Ammon's horn (tissue), 1 donor: ENCODE results near the gene P3H1.

Source experiments
- DNase-seq: peaks from one replicate; pipeline ENCODE4 v3.0.0-alpha.2; 2016; ENCODE audit warnings: low spot score

P3H1 gene

DNA sequence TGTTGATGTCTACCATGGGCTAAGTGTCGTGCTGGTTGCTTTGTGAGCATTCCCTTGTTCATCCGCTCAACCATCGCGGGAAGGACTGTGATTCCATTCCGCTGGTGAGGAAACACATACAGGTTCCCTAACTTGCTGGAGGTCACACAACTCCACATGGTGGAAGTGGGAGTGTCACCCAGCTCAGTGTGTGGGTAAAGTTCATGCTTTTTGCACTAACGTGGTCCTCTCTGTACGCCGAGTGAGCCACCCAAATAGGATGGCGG lies 22.7 kb downstream of the P3H1 start:
- no peak for DNase-seq

DNA sequence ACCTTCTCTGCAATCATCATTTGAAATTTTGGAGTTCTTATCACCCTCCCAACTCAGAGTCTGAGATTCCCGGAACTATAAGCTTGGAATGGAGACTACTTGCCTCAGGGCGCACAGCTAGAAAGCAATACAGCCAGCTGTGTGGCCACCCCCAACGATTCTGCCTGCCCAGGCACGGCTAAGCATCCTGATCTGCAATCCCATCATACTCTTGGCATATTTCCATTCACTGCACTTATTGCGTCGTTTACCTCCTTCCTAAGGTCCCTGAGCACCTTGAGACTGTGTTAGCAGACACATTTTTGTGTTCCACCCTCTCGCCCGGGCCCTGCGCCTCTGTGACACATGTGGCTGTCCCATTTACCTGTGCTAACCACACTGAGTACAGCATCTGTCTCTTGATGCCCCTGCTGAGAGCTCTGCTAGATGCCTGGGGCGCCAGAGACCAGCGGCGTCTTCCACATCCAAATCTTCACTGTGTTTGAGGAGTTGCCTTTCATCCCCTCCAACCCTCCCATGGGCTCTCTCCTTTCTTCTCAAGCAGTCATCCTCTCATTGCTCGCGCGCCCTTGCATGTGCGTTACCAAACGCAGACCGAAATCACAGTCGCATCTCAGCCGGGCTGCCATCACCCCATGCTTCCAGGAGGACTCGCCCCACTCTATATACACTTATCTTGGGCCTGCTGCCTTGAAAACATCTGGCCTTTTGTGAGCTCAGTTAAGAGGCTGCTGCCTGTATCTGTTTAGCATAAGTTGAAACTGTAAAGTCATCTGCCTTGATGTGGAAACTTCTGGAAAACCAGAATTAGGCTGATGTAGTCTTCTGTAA lies 23.3 kb downstream of the P3H1 start:
- DNase-seq: no peak

DNA sequence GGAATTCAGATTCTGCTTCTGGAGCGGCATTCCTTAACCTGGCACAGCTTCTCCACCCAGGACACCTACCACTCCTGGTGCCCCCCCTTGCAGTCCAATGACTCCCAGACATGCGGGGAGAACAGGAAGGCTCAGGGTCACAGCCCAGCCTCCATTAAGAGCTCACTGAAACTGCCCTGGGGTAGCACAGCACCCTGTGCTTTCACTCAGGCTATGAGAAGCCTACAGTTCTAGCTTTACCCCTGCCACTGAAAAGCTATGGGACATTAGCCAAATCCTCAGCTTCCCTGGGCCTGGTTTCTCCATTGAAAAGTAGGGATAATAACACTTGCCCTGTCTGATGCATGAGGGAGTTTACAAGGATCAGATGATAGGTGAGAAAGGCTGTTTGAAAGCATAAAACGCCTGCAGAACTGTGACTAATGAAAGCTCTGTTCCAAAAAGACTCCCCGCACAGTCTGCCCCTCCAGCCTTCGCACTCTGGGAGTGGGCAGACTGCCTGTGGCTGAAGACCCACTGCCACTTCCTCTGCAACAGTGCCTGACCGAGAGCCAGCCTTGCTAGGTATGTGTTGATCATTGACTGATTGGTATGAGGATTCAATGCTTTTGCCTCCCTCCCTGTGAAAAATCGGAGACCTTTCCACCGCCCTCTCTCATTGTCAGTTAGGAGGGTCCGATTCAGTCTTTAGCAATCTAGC lies 24.1 kb downstream of the P3H1 start:
- no peak for DNase-seq

DNA sequence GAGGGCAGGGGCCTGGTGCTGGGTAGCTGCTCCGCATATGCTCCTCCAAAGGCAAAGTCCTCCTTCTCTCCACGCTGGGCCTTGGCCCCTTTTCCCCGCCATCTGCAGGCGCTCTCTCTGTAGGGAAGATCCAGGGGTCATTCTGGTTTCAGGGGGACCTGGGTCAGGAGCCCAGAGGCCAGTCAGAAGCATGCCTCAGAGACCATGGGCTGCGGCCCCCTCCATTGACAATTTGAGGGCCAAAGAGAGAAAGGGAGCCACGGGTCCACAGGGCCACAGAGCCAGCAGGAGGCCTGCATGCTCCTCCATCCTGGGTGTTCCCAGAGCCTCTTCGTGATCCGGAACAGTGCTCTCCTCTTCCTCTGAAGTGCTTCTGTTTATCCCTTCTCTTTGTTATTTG lies 24.7 kb downstream of the P3H1 start:
- no peak for DNase-seq

DNA sequence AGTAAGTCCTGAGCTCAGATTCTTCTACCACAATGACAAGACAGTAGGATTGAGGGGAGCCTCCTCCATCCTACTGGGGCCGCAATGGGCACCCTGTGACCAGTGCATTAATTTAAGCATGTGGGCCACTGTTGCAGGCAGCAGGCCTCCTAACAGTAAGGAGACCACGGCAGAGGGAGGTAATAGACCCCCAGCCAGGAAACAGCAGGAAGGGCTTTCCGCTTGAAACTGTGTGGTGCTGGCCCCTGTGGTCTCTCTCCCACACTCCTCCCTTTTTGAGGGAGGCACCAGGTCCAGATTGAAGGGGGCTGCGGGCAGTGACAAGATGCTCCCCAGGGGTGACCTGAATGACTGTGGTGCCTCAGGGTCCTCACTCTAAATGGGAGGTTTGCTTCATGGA lies 25.1 kb downstream of the P3H1 start:
- DNase-seq: no peak

DNA sequence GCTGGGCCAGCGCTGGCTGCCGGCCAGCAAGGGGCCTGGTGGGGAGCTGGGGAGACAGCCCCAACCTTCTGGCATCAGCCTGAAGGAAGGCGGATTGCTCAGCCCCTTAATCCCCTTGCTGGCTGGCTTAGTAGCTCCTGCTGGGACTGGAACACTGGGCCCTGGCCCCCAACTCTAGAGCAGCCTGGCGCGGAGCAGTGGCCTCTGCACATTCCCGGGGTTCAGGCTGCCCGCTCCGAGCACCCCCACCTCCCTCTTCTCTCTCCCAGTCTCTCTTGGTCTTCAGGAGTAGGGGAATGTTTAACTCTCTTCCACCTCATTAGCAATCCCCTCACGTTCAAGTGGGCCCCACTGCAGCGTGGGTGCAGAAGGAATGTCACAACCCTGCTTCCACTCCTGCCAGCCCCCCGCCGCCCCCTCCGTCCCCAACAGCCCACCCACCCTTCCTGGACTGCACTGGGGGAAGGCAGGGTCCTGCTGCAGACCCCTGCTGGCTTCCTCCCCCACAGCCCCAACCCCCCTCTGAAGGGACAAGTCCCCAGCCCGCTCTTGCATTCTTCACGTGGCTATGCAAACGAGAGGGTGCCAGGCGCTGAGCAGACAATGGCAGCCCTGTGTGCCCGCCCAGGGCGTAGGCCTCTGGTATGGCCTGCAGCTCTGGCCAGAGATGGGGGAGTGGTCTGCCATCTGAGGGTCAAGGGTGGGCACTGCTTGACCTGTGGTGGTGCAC lies 25.8 kb downstream of the P3H1 start:
- DNase-seq: no peak

DNA sequence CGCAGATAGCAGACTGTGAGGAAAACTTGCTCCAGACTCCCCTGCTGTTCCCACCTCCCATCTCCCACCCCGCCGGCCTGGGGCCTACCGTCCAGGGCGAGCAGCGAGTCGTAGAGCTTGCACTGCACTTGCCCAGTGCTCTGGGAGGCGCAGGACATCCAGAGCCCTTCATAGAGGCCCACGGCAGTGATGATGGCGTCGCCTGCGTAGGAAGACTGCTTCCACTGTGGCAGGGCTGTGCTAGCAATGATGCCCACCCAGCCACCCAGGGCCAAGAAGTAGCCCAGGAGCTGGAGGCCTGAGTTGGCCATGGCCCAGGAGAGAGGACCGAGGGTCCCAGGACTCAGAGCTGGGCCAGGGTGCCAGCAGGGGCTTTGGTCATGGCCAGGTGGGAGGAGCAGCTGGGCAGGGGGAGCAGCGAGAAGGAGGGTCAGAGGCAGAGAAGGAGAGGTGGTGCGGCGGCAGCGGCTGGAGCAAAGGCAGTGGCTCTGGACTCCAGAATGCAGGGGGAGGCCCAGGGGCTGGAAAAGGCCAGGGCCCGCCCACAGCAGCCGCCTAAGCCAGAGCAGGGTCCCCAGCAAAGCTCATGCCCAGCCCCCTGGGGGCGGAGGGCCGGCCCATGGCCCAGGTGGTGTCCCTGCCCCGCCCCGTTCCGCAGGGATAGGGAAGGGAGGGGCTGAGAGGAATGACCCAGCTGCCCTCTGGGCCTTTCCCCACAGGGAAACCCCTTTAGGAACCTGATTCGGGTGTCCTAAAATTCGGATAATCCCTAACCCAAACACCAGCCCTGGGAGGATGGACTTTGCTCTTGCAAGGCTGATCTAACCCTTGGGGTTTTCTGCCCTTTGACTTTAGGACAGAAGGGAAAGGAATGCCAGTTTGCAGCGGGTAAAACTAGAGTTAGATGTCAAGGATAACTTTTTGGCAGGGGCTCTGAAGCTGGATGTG lies 26.8 kb downstream of the P3H1 start, which contains the start of gene CLDN19:
Gene CLDN19, minus strand, starts transcription at position 484 of the 948 bp plus-strand sequence. Its CDS starts 173 bp downstream, at position 311.
- no peak for DNase-seq

DNA sequence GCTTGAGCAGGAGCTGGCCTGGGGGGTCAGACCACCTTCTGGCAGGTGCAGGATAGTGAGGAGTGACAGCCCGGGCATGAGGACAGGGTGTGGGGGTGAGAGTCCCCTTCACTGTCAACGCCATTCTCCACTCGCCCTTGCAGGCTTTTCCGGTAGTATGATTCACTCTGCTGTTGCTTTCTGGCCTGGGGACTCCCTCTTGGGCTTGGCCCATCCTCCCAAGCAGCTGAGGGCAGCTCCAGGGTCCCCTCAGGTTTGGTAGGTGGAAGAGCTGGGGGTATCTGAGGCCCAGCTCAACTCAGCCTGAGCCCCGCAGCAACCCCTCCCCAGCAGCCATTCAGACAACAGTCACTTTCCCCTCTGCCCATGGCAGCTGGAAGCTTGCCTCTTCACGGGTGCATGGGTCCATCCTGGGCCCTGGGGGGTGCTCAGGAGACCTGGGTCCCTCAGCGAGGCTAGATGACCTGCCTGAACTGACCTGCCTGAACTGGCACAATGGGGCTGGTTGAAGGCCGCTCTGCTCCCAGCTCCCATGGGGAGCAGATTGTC lies 28.1 kb downstream of the P3H1 start:
- no peak for DNase-seq

DNA sequence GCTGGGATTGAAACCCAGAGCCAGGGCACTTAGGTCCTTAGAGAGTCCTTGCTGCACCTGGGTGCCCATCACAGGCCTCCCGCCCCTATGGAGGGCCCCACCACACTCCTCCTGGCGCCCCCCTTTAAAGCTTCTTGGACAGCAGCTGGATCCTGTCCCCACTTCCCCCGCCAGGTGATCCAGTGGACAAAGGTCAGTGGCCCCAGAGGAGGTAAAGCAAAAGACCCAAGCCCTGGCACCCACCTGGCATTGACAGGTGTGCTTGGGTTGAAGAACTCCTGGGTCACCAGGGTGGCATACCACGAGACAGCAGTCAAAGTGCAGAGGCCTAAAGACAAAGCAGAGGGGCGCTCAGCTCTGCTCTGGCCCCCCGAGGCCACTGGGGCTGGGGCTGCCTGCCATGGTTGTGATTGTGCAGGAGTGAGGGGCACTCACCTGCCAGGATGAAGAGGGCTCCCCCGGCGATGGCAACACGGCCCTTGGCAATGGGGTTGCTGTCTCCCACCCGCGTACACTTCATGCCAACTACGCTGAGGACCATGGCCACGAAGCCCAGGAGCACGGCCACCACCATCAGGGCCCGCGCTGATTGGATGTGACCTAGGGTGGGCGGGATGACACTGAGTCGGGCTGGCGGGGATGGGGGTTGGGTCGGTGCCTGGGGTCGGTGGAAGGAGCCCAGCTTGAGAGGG lies 28.7 kb downstream of the P3H1 start:
- DNase-seq: no peak

DNA sequence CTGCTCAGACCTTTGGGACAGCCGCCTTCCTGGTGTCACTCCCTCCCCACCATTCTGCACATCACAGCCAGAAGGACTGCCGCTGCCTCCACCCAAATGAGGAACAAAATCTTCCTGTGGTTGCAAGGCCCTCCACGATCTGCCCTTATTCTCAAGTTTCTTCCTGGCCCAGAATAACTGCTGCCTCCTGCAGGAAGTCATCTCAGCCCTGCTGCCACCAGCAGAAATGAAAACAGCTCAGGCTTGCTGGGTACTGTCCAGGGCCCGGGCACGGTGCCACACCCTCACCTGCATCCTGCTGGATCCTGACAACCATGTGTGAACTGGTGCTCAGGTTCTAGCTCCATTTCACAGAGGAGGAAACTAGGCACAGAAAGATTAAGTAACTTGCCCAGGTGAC lies 29.6 kb downstream of the P3H1 start:
- peak; percentile 65 for DNase-seq

DNA sequence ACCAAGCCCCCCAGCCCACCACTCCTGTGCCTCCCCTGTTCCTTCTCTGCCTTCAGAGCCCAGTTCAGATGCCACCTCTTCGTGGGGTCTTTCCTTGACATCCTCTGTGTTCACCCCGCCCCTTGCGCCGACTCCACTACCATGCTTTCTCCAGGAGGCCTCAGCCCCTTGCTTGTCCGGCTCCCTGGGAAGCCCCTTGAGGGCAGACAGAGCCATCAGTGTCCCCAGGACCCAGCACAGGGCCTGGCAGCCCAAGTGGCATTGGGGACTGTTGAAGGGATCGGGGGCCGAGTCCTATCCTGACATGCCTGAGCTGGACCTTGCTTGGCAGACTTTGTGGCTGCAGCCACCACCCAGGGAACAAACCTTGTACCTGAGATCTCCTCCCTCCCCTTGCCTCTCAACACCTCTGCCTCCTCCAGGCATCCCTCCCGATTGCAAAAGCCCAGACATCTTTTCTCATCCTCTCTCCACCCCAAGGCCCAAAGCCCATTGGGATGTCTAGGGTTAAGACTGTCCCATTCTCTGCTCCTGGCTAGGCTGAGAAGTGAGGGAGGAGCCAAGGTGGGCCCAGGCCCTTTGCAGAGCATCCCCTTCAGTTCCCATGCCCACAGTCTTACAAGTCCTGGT lies 30.1 kb downstream of the P3H1 start:
- no peak for DNase-seq

DNA sequence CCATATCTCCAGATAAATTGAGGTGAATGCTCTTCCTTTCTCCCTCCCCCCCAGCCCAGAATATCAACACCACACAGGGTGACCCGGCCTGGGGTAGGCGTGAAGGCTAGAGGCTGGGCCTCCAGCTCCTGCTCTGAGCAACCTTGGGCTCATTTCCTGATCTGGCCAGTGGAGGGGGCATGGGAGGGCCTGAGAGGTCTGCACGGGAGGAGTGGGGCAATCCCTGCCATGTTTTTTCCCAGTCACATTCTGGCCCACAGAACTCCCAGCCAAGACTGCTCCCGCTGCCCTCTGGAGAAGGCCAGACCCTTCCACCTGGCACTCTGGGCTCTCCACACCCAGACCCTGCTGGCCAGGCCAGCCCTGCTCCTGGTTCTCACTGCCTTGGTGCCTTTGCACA lies 30.7 kb downstream of the P3H1 start:
- DNase-seq: no peak

DNA sequence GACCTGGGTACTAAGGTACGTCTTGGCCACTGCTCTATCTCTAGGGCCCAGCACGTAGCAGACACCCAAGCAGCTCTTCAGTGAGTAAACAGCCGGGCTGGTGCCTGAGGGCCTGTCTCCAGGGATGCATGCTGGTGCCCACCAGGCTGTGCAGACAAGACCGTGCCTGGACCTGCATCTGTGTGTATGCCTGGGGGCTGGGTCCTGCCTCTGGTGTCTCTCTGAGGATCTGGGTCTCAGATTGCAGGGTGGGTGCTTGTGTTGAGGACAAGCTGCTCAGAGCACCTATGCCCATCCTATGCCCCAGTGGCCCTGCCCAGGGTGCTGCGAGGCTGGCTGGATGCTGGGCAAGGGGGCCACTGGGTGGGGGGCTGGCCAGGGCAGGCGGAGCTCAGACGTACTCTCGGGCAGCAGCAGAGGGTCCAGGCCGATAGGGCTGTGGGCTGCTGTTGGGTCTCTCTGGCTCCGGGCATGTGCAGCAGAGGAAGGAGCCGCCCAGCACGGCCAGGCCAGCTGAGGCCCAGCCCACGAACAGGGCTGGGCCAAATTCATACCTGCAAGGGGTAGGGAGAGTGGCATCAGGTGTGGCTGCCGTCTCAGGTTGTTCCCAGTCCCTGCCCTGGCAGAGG lies 31.2 kb downstream of the P3H1 start:
- DNase-seq: no peak

DNA sequence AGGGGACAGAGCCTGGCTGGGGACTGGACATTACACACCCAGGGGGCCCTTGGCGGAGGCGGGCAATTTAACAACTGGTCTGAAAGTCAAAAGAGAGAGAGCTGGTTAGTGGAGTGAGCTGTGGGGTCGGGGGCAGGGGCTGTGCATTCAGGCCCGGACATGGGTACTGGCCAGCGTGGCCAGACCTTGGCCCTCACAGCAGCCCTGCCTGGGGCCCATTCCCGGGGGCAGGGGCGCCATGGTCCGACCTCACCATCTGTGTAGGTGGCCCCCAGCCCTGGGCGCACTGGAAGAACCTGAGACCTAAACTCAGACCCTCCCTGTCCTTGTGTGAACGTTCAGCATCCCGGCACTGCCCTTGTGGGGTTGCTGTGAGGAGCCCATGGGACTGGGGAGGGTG lies 31.8 kb downstream of the P3H1 start:
- no peak for DNase-seq

DNA sequence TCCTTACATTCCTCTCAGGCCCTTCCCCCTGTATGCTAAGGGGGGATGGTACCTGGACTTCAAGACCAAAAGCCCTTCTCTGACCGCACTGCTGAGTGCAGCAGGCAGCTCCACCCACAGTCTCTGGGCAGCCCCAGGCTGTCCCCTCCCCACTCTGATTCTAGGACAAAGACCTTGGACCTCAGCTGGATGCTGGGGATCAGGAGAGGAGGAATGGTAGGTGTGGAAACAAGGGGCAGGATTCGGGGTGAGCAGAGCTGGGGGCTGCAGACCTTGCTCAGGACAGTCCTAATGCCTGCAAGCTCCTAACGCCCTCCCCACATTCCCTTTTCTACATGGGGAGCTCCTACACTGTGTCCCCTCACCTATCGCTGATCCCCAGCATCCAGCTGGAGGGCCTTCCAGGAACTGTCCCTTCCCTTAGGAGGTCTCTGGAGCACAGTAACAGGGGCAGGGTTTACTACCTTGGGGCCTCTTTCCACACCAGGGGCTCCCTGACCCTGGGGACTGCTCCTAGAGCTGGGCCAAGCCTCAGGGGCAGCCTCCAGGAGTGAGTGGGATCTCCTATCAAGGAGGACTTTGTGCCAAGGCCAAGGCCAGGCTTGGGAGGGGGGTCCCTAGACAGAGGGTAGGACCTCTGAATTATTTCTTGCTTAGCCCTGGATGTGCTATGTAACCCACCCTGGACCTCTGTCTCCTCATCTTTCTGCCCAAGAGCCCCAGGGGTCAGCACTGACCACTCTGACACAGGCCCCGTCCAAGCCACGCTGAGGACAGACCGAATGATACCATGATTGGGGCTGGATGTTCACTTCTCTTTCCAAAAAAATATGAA lies 32.4 kb downstream of the P3H1 start:
- no peak for DNase-seq

DNA sequence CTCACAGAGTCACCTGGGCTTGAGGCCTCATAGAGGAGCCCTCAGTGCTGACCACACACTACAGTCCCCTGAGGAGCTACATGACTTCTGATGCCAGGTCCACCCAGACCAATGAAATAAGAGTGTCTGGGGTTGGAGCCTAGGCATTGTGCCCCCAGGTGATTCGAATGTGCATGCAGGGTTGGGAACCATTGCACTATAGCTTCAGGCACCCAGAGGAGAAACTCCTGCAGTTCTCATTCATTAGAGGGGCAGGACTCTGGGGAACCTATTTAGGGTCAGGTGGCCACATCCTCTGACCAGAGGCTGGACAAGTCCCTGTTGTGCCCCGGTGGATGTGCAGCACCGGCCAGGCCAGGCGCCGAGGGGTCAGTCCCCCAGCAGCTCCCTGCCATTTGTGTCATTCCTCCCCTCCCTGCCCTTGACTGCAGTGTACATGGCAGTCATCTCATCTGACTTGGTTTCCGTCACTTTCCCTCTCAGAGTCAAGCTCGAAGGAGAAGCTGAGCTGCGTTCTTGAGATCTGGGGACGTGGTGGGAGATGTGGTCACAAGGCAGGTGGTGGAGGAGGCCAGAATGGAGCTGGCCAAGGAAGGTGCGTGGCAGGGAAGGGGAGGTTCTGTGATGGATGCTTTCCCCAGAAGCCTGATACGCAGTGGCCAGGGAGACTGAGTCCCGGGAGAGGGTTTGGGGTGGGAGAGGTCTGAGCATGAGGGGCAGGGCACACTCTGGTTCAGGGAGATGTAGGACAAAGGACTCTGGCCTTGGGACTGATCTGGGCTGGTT lies 33.2 kb downstream of the P3H1 start:
- DNase-seq: no peak

DNA sequence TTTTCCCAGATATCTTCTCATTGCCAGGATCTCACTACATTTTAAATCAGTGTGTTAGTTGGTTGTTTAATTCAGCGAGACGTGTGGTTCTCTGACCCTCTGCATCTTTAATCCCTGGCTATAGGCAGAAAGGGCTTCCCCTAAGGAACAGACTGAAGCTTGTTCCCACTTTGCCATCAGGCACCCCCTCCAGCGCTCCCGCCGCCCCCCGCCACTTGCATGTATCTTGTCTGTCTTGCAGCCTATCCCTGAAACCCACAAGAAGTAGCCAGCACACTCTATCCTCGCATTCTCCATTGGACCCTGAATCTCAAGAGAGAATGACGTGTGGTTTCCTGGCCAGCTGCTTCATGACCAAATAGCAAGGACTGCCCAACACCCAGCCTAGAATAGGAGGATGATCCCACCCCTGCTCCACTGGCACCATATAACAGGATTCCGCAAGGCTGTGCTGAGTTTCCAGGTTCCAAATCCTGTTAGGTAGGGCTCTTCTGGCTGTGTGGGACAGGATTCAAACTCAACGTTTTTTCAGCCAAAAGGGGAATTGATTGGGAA lies 34.6 kb downstream of the P3H1 start:
- DNase-seq: no peak

DNA sequence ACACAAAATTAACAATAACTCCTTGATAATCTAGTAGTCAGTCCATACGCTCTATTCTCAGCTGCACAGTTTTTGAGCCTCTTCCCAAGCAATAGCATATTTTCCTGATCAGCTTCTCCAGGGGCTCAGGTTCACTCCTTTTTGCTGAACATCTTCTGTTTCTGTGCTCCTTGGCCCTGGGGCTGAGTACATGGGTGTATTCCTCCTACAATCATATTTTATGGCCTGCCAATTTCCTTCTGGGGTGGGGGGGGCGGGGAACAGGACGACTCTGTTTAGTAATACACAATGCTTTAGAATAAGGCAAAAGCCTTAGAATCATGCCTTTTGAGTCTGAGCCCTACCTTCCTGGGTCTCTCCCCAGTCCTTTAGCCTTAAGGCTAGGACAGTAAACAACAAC lies 35.2 kb downstream of the P3H1 start:
- no peak for DNase-seq
